GM21526 (cell line): ENCODE measurements around the gene EXOSC10.

Experiments
- ATAC-seq: cut with Tn5 transposase; IDR thresholded peaks from one replicate; pipeline ENCODE4 v1.9.1; 2021; ENCODE audit warnings: moderate library complexity; ENCODE audit not compliant: unreplicated experiment, low FRiP score

The EXOSC10 gene

DNA sequence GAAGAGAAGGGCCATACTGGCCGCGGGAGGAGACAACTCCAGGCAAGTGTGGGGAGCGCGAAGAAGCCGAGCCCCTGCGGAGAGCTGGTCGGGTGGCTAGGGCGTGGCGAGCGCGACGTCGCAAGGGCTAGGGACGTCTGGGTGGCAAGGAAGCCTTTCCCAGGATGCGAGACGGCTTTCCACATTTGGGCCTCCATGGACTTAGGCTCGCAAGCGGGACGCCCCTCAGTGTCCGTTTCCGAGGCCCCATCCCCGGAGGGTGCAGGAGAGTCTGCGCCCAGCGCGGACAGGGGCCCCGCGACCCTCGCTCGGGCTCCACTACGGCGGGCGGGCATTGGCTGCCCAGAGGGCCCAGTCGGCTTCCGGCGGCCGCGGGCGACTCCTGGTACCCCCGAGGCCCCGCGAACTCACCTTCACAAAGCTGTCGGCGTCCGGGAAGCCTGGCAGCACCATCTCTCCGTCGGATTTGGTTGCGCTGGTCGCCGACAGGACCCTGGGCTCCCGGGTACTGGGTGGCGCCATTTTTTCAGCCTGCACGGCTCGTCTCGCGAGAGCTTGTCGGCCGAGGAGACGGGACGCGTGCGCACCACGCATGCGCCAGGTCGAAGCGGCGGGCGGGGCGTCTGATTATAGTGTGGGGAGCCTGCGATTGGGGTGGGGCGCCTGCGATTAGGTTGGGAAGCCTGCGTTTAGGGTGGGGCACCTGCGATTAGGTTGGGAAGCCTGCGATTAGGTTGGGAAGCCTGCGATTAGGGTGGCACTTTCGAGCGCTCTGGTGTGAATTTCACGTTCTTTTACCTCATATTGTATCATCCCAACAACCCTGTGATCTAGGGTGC lies at the start of gene EXOSC10:
Gene EXOSC10, minus strand, starts transcription at position 560 of the 839 bp plus-strand sequence. Its CDS starts 38 bp downstream, at position 522.
- peak; percentile 86 for ATAC-seq

DNA sequence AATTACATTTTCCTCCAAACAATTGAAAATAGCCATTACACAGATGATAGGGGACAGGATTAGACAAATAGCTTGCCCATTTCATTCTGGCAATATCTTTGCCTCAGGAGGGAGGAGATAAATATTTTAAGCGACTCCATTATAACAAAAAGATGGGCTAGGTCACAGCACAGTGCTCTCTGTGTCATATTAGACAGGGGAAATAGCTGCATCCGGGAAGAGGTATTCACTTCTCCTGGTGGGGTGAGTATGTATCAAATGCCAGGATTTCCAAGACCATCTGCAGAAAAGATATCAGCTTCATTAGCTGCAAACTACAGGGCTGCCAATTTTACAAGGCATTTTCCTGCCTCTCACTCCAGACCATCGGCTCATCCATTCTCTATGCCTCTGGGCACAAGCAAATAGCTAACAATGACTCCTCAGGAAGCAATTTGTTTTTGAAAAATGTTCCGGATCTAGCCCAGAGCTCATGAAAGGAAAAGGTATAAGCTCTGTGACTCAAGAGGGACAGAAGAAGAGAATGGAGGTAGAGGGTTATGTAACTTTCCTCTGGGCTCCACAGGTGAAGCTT lies 47.6 kb upstream of the EXOSC10 start:
- ATAC-seq: no peak

GRCh38 chr1:11145741-11146140 lies 46.1 kb upstream of the EXOSC10 start:
- ATAC-seq: no peak

GRCh38 chr1:11144570-11145256 lies 45.0 kb upstream of the EXOSC10 start:
- ATAC-seq: no peak

GRCh38 chr1:11143907-11144306 lies 44.2 kb upstream of the EXOSC10 start:
- ATAC-seq: no peak

GRCh38 chr1:11143401-11143800 lies 43.7 kb upstream of the EXOSC10 start:
- no peak for ATAC-seq

DNA sequence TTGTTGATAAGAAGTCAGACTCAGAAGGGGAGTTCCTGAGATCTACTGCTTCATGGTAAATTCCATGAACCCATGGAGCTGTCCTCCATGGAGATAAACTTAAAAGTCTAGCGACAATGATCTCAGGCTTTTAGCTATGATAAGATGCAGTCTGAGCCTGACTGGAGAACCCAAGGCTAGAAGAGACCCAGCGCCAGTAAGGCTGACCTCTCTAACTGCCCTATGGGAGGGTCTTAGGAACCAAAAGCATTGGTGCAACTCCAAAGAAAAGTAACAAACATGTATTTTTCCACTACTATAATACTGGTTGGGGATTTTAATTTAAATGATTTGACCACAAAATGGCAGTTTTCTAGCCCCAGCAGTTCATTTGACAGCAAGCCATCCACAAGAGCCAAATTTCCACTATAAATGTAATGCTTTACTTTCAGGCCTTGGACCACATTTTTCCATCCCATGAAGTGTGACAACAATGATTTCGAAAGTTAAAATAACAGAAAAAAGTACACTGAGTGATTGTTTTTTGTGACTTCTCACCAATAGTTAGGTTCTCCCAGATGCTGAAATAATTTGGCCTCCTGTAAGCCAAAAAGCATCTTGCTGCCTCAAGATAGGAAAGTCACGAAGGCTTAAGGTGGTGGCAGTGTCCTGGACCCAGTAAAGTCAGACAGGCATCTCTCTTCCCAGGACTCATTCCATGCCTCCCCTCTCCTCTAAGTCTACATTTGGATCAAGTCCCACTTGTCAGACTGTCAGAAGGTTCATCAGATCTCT lies 43.1 kb upstream of the EXOSC10 start:
- ATAC-seq: no peak

- no peak for ATAC-seq
These were observed 39.3 kb upstream of the EXOSC10 start for GRCh38 chr1:11138952-11139351.

GRCh38 chr1:11138029-11138428 lies 38.4 kb upstream of the EXOSC10 start:
- ATAC-seq: no peak

DNA sequence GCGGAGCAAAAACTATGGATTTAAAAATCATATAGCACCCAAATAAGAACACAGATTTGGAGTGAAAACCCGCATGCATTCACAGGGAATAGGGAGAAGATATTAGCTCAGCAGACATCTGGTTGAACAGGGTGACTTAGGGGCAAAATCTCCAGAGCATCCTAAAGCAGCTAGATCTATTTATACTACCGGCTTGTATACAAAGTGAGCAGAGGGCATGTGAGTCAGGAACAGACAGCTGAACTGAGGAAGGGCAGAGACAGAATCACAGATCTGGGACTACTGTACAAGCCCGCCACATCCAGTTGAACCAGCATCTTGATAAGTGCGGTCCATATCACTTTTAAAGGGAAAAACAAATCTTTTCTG lies 35.2 kb upstream of the EXOSC10 start:
- ATAC-seq: no peak

DNA sequence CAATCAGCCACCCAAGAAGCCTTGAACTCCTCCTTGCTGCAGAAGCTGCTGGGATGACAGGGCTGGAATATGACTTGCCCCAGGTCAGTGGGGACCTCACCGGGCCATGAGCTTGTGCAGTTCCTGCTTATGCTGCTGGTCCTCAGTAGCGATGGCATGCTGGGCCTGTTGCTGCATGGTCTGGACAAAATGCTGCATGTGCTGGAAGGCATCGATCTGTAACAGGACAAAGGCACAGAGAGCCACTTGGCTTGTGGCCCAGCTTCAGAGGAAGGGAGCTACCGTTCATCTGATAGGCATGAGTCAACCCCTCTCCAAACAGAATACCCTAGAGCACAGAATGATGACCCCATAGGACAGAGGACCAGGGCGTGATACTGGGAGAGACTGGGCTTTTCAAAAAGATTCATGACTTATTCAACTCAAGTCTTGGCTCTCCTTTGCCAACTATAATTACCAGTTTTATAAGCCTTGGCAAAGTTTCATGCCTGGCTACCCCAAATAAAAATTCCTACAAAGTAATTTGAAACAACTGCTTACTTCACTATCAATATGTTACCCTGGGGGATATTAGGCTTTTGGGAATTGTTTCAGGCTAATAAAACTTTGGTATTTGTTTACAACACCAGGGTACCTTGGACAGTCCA lies 34.7 kb upstream of the EXOSC10 start:
- ATAC-seq: no peak

GRCh38 chr1:11132563-11133293 lies 33.1 kb upstream of the EXOSC10 start:
- ATAC-seq: no peak

DNA sequence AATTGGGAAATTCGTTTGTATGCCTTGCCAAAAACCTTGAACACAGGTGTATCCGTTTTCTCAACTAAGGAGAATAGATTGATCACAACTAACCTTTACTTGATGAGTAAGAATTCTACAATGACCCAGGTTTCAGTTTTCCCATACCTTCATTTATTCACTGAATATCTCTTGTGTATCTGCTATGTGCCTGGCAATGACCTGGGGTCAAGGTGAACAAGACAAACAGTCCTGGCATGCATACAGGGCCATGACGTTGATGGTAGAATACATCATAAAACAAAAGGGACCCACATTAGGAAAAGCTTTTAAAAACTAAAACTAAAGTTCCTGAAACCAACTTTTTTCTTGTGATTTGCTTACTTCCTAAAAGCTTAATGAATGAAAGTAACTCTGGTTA lies 32.1 kb upstream of the EXOSC10 start:
- no peak for ATAC-seq

DNA sequence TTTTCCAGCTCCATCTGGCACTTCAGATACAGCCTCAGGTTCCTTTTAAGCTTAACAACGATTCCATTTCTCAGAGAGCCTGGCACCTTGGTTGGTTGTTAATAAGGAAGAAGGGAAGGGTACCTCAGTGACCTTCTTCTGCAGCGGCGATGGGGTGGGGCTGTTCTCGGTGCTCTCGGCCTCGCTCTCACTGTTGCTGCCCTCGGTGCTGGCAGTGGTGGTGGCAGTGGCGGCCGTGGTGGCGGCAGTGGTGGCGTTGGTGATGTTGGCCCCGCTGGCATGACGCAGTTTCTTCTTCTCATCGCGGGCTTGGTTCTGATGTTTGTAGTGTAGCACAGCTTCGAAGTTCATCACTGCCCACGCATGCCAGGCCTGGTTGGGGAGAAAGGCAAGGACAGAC lies 30.7 kb upstream of the EXOSC10 start:
- ATAC-seq: no peak

DNA sequence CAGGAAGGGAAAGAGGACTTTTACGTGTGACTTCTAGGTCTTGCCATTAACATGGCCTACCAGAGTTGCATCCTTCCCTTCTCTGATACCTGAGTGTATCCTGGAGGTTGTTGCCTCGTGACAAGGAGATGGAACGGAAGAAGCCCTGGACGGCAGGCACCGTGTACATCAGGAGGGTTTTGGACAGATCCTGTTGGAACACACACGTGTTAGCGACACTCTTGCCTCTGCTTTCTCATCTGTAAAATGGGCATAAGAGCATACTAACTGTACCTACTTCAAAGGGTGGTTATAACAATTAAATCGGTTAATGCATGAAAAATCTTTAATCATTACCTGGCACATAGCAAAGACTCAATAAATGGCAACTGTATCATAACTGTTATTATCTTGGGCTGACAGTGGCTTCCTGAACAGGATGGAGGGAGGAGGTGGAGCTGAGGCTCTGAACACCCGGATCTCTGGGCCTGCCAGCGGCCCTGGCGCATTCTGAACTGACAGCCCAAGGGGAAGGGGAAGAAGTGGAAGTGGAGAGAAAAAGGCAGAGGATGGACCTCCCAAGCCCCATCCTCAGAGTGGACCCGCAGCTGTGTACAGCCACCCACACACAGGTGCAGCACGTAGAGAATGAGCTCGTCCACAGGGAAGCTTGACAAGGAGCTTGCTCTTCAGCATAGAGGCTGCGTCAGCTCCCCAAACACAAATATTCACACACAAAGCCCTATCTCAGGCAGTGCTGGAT lies 30.2 kb upstream of the EXOSC10 start:
- ATAC-seq: no peak

GRCh38 chr1:11126569-11126968 lies 26.9 kb upstream of the EXOSC10 start:
- ATAC-seq: no peak

DNA sequence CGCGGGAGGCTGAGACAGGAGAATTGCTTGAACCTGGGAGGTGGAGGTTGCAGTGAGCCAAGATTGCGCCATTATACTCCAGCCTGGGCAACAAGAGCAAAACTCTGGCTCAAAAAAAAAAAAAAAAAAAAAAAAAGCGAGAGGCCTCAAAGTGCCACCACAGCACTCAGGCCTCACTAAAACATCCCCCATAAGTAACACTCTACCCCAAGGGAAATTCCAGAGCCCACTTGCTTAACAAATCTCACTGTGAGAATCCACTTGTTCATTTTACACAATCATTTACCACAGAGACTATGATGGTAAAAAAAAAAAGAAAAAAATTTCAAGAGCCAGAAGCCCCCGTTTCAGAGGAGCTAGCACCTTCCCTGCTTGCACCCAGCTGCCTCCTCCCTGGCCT lies 26.3 kb upstream of the EXOSC10 start:
- no peak for ATAC-seq

DNA sequence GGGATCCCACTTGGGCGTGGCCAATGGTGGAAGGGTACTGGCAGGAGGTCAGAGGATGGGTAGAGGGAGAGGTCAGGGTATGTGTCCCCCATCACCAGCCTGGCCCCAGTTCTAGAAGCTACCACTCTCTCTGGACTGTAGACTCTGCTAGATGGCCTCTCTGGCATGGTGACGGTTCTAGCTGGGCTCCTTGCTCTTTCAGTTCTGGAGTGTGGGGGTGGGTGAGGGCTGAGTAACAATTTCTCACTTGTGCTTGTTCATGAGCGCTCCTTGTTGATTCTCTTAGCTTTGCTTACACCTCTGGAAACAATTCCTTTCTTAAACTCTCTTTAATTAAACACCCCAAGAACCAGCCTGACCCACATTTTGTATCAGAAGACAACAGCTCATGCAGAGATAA lies 25.3 kb upstream of the EXOSC10 start:
- no peak for ATAC-seq

DNA sequence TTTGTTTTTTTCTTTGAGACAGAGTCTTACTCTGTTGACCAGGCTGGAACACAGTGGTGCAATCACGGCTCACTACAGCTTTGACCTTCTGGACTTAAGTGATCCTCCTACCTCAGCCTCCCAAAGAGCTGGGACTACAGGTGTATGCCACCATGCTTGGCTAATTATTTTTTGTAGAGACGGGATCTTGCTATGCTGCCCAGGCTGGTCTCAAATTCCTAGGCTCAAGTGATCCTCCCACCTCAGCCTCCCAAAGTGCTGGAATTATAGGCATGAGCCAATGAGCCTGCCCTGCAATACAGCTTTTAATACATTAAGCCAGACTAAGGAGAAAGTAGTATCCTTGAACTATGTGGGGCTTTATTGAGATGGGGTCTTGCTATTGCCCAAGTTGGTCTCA lies 16.6 kb upstream of the EXOSC10 start:
- ATAC-seq: no peak
